GM12878 (cell line): ENCODE results near the gene LMAN1L. TPM values are rescaled to one million over a fixed set of nuclear protein-coding genes. Genes with fewer than 3 reads are reported as not detected.

Source experiments
- CEBPZ ChIP-seq: fragments of 150-350 bp; IDR thresholded peaks from 2 replicates; pipeline ENCODE4 v1.6.1; 2016; ENCODE audit warnings: low read depth, low read length
- E4F1 ChIP-seq: fragments of 450-650 bp; IDR thresholded peaks from 2 replicates; pipeline ENCODE4 v1.6.1; 2018; ENCODE audit warnings: borderline replicate concordance, mild to moderate bottlenecking; ENCODE audit not compliant: partially characterized antibody
- ESRRA ChIP-seq: IDR thresholded peaks from 2 replicates; pipeline ENCODE4 v1.6.1; 2012; ENCODE audit warnings: mild to moderate bottlenecking, low read length, improper control_type of control experiment
- GABPA ChIP-seq: IDR thresholded peaks from 2 replicates; pipeline ENCODE4 v1.6.1; 2014; ENCODE audit warnings: antibody characterized with exemption, low read depth, mild to moderate bottlenecking, inconsistent platforms
- HCFC1 ChIP-seq: fragments of 150-350 bp; IDR thresholded peaks from 2 replicates; pipeline ENCODE4 v1.6.1; 2014; ENCODE audit warnings: low read length
- KLF5 ChIP-seq: fragments of 450-650 bp; IDR thresholded peaks from 2 replicates; pipeline ENCODE4 v1.6.1; 2014; ENCODE audit warnings: mild to moderate bottlenecking; ENCODE audit not compliant: partially characterized antibody
- MYC ChIP-seq: IDR thresholded peaks from 2 replicates; pipeline ENCODE4 v1.6.1; 2011; ENCODE audit warnings: mild to moderate bottlenecking, low read length, moderate library complexity, inconsistent platforms; ENCODE audit not compliant: insufficient read depth, insufficient replicate concordance, insufficient read length, severe bottlenecking
- NKRF ChIP-seq: fragments of 450-650 bp; conservative IDR thresholded peaks from 2 replicates; pipeline ENCODE4 v1.6.1; 2017; ENCODE audit warnings: mild to moderate bottlenecking, moderate library complexity
- NR2C2 ChIP-seq: IDR thresholded peaks from 2 replicates; pipeline ENCODE4 v1.6.1; 2011; ENCODE audit warnings: borderline replicate concordance, low read depth; ENCODE audit not compliant: control insufficient read depth, insufficient read length
- RELB ChIP-seq: fragments of 450-650 bp; IDR thresholded peaks from 2 replicates; pipeline ENCODE4 v1.6.1; 2017; ENCODE audit warnings: low read depth, mild to moderate bottlenecking, moderate library complexity
- REST ChIP-seq: IDR thresholded peaks from 2 replicates; pipeline ENCODE4 v1.6.1; 2012; ENCODE audit warnings: mild to moderate bottlenecking, low read depth, low read length
- SIN3A ChIP-seq: IDR thresholded peaks from 2 replicates; pipeline ENCODE4 v1.6.1; 2012; ENCODE audit warnings: low read depth, low read length, improper control_type of control experiment
- SUPT20H ChIP-seq: IDR thresholded peaks from 2 replicates; pipeline ENCODE4 v1.6.1; 2011; ENCODE audit warnings: low read depth, mild to moderate bottlenecking, low read length, moderate library complexity, borderline replicate concordance; ENCODE audit not compliant: control insufficient read depth
- ZNF24 ChIP-seq: fragments of 450-650 bp; IDR thresholded peaks from 2 replicates; pipeline ENCODE4 v1.6.1; 2017; ENCODE audit warnings: antibody characterized with exemption, mild to moderate bottlenecking
- ZZZ3 ChIP-seq: IDR thresholded peaks from 2 replicates; pipeline ENCODE4 v1.6.1; 2011; ENCODE audit warnings: low read depth; ENCODE audit not compliant: control insufficient read depth, insufficient read length
- polyA plus RNA-seq, 11 experiments: library from polyadenylated mRNA; depleted of rRNA in 4 of 11; unstranded in 6 of 11; stranded (reverse) in 5 of 11; fragments of >200 nt; fragmentation: Nextera tagmentation in 4 of 11; fragmentation: Illumina TruSeq in 1 of 11; extraction: Ambion mirVana in 4 of 11; extraction: Trizol in 1 of 11; gene quantifications; 1 replicate in 1 of 11; 2 replicates in 10 of 11; pipeline versions ENCODE4 v1.2.1 to v1.2.3, GENCODE V29; 2011 to 2016; ENCODE audit warnings: inconsistent platforms in 2 of 11, missing spikeins in 2 of 11, low read depth in 1 of 11
- total RNA-seq, 4 experiments: library from RNA; depleted of rRNA in 3 of 4; stranded (reverse); fragments of >200 nt in 3 of 4; fragmentation: Illumina TruSeq in 1 of 4; extraction: Trizol in 1 of 4; gene quantifications; 2 replicates each; pipeline versions ENCODE4 v1.2.1 to v1.2.3, GENCODE V29; 2013 to 2021

LMAN1L gene
- total and polyA plus RNA-seq, 10 of the 15 experiments (the other 5 are each of a cell fraction or from before 2014, with no cell fraction given): not detected

GRCh38 chr15:74781431-74782258 is 31.0 kb upstream of the LMAN1L start, which contains the start of gene CSK (continued):
- TF ChIP-seq REST: no peak
- no peak for TF ChIP-seq KLF5
- peak; percentile 99 for TF ChIP-seq ZNF24
- TF ChIP-seq GABPA: no peak
- no peak for TF ChIP-seq ESRRA
- TF ChIP-seq E4F1: no peak
- no peak for TF ChIP-seq CEBPZ
- TF ChIP-seq SIN3A: no peak
- TF ChIP-seq RELB: no peak
- TF ChIP-seq HCFC1: no peak
- no peak for TF ChIP-seq ZZZ3
- TF ChIP-seq MYC: no peak
- TF ChIP-seq SUPT20H: no peak
- no peak for TF ChIP-seq NR2C2
- TF ChIP-seq NKRF: peak; percentile 94
